Measurements from ENCODE around the gene HOXD9.

Gene HOXD9

GRCh38 chr2:176146101-176146500, 23.6 kb downstream of the HOXD9 start:
- peak overlapping the region; percentile 100 for H3K4me3 Mint-ChIP-seq
- peak overlapping the region; percentile 97 for H3K27ac Mint-ChIP-seq
- peaks cover 2% of the 10 kb centered on the region for H3K27me3 Mint-ChIP-seq (ENCODE audit: low read depth, poor library complexity)
- no peak for DNase-seq
- no peaks in the 10 kb centered on the region for H3K9me3 Mint-ChIP-seq
- TF ChIP-seq CTCF (IDR thresholded peaks at IDR 0.05) = no peak
- H3K36me3 Mint-ChIP-seq (ENCODE audit: low read depth) = peaks cover 71% of the 10 kb centered on the region
- H3K4me1 Mint-ChIP-seq = peaks cover 75% of the 10 kb centered on the region

GRCh38 chr2:176146645-176147044, 24.1 kb downstream of the HOXD9 start:
- TF ChIP-seq CTCF (IDR thresholded peaks at IDR 0.05) = no peak
- Mint-ChIP-seq H3K4me3 (peak overlapping the region; percentile 100), H3K4me1 (peaks cover 73% of the 10 kb centered on the region), H3K36me3 (ENCODE audit: low read depth) (peaks cover 70% of the 10 kb centered on the region), H3K27ac (peak overlapping the region; percentile 97), H3K27me3 (ENCODE audit: low read depth, poor library complexity) (peaks cover under 1% of the 10 kb centered on the region), H3K9me3 (no peaks in the 10 kb centered on the region)
- no peak for DNase-seq

GRCh38 chr2:176147210-176147799, 24.8 kb downstream of the HOXD9 start:
- Mint-ChIP-seq H3K4me1 (peaks cover 67% of the 10 kb centered on the region), H3K27me3 (ENCODE audit: low read depth, poor library complexity) (no peaks in the 10 kb centered on the region), H3K36me3 (ENCODE audit: low read depth) (peaks cover 70% of the 10 kb centered on the region), H3K9me3 (no peaks in the 10 kb centered on the region), H3K27ac (peak overlapping the region; percentile 97), H3K4me3 (peak overlapping the region; percentile 100)
- no peak for DNase-seq
- no peak for TF ChIP-seq CTCF (IDR thresholded peaks at IDR 0.05)

GRCh38 chr2:176147800-176148496, 25.4 kb downstream of the HOXD9 start:
- Mint-ChIP-seq H3K27ac (peak overlapping the region; percentile 95), H3K4me1 (peaks cover 66% of the 10 kb centered on the region), H3K36me3 (ENCODE audit: low read depth) (peaks cover 73% of the 10 kb centered on the region), H3K4me3 (peak overlapping the region; percentile 100), H3K9me3 (no peaks in the 10 kb centered on the region), H3K27me3 (ENCODE audit: low read depth, poor library complexity) (no peaks in the 10 kb centered on the region)
- no peak for DNase-seq
- no peak for TF ChIP-seq CTCF (IDR thresholded peaks at IDR 0.05)

GRCh38 chr2:176148751-176149421, 26.4 kb downstream of the HOXD9 start:
- no peak for TF ChIP-seq CTCF (IDR thresholded peaks at IDR 0.05)
- Mint-ChIP-seq H3K27me3 (ENCODE audit: low read depth, poor library complexity) (no peaks in the 10 kb centered on the region), H3K27ac (peak overlapping the region; percentile 95), H3K4me3 (peak overlapping the region; percentile 100), H3K4me1 (peaks cover 66% of the 10 kb centered on the region), H3K9me3 (no peaks in the 10 kb centered on the region), H3K36me3 (ENCODE audit: low read depth) (peaks cover 74% of the 10 kb centered on the region)
- DNase-seq = no peak

Measured in nephron progenitor cell (in vitro differentiated cells).